AG10803 (cell line): ENCODE data around the gene TUSC7.

Experiments used
- DNase-seq: peaks from one replicate; pipeline ENCODE4 v3.0.0; 2010; ENCODE audit warnings: low read depth
- H3K4me3 ChIP-seq: 2 replicates; pipeline ENCODE4 v1.5.1; 2011; ENCODE audit warnings: mild to moderate bottlenecking, low read length, control low read depth
- CTCF ChIP-seq: conservative IDR thresholded peaks from 2 replicates; pipeline ENCODE4 v1.5.1; 2011; ENCODE audit warnings: mild to moderate bottlenecking, low read length, control low read depth, inconsistent platforms

Gene TUSC7

GRCh38 chr3:116678853-116679252 is 30.7 kb upstream of the TUSC7 start:
- no peak for TF ChIP-seq CTCF
- DNase-seq = no peak
- no peak overlapping the region for H3K4me3 ChIP-seq

GRCh38 chr3:116691041-116691440 is 18.5 kb upstream of the TUSC7 start:
- TF ChIP-seq CTCF = no peak
- no peak for DNase-seq
- no peak overlapping the region for H3K4me3 ChIP-seq

GRCh38 chr3:116701070-116701469 is 8.5 kb upstream of the TUSC7 start:
- H3K4me3 ChIP-seq = no peak overlapping the region
- no peak for TF ChIP-seq CTCF
- DNase-seq = no peak

- DNase-seq = no peak
- no peak overlapping the region for H3K4me3 ChIP-seq
- no peak for TF ChIP-seq CTCF
These were observed 7.2 kb upstream of the TUSC7 start for GRCh38 chr3:116702334-116702733.

GRCh38 chr3:116707531-116707930 is 2.0 kb upstream of the TUSC7 start:
- no peak overlapping the region for H3K4me3 ChIP-seq
- no peak for TF ChIP-seq CTCF
- DNase-seq = no peak

GRCh38 chr3:116716490-116716889 is 6.9 kb downstream of the TUSC7 start:
- TF ChIP-seq CTCF = no peak

GRCh38 chr3:116717566-116717965 is 8.0 kb downstream of the TUSC7 start:
- no peak for TF ChIP-seq CTCF
- no peak for DNase-seq
- H3K4me3 ChIP-seq = no peak overlapping the region

More at GRCh38 chr3:116716490-116716889, 6.9 kb downstream of the TUSC7 start:
- no peak for DNase-seq
- no peak overlapping the region for H3K4me3 ChIP-seq
